Activated CD8-positive, alpha-beta memory T cell treated with anti-CD3 and anti-CD28 coated beads for 48 hours (primary cell): Measurements from ENCODE around the gene GALNS.
A peak's percentile ranks its signal among the peaks of the same experiment; 100 is the strongest.

Source experiments
- DNase-seq, 3 experiments: peaks; one replicate each; pipeline ENCODE4 v3.0.0-alpha.2; 2020; ENCODE audit warnings: low read depth in 2 of 3, low spot score in 2 of 3

Gene GALNS

DNA sequence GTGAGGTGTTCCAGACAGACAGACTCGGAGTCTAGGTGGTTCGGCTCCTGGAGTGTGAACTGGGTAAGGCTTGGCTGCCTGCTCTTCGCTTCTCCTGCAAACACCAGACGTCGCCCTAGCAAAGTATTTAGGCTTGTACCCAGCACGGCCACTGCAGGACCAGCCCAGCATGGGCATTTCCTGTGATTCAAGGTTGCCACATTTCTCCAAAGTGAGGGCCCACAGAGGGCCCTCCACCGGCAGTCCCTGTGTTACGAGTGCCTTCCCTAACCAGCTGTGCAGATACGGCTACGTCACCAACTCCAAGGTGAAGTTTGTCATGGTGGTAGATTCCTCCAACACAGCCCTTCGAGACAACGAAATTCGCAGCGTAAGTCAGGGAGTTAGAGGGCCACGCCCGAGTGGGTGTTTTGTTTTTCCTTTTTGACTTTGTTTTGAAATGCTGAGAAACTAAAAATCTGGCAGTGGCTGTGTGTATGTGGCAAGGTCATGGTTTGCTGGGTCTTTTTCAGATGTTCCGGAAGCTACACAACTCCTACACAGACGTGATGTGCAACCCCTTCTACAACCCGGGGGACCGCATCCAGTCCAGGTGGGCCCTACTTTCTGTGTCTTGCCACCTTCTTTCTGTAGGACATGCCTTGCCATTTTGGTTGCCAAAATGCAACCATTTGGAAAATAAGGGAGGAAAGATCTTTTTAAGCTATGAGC lies 2.8 kb upstream of the GALNS start:
- no peak for DNase-seq

GRCh38 chr16:88857728-88858339 lies 1.1 kb upstream of the GALNS start:
- DNase-seq = peak; percentile 38 to 52 (median 44)

- DNase-seq = no peak
Observed at GRCh38 chr16:88856122-88856827, 472 bp downstream of the GALNS start.

- DNase-seq = no peak
Observed at GRCh38 chr16:88855736-88856121, 1.0 kb downstream of the GALNS start.

DNA sequence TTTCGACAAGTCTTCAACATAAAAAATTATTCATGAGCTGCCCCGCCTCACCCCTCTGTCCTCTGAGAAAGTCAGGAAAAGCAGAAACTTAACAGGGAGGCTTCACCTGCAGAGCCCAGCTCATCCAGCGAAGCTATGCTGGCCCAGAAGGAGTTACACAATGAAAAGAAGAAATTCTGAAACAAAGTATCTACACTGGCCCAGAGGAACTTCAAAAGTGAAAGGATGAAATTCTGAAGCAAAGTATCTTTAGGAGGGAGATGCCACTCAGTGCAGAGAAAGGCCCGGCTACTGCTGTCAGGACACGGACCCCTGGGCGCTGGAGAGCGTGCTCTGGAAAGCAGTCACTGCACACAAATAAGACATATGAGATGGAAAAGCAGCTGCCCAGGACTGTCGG lies 1.6 kb downstream of the GALNS start:
- no peak for DNase-seq

GRCh38 chr16:88854306-88855111 lies 2.2 kb downstream of the GALNS start:
- DNase-seq = no peak

- no peak for DNase-seq
Observed at GRCh38 chr16:88853325-88853941, 3.3 kb downstream of the GALNS start.

GRCh38 chr16:88851616-88852015 lies 5.1 kb downstream of the GALNS start:
- DNase-seq = no peak

DNA sequence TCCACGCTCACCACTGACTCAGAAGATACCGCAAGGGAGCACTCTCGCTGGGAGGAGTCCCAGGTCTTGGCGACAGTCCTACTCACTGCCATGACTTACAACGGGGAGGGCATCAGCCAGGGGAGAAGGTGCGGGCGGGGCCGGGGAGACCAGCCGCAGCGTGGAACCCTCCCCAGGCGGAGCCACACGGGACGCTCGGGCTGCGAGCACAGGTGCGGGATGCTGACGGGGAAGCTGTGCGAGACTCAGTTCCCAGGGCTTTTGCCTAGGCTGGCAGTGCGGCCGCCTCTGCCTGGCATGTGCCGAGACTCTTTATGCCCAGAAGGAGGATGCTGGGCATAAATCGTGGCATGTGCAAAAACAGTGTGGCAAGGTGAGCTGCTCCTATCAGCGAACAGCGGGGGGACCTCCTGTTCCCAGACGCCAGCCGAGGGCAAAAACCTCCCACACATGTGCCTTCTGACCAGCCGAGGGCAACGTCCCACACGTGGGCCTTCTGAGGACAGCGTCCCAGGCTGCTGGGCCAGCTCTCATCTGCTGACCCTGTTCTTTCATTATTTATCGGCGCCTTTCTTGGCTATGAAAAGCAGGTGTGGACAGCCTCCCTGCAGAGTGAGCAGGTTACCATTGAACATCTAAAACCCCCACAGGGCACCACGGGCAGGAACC lies 6.1 kb downstream of the GALNS start:
- DNase-seq = no peak

DNA sequence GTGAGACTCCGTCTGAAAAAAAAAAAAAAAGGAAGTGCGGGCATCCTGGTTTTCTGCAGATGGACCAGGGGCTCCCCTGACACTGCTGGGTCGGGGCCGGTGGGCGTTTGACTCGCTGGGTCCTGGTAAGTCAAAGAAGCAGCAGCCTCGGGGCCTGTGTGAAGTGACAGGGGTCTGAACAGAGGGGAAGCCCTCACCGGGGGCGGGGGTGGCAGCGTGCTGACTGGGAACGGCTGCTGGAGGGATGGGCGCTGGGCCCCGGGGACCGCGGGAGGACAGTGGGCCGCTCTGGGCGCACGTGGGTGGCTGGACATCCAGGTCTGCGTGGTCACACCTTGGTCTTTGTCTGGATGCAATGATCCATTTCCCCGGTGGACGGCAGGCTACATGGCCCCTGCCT lies 8.2 kb downstream of the GALNS start:
- DNase-seq = no peak

DNA sequence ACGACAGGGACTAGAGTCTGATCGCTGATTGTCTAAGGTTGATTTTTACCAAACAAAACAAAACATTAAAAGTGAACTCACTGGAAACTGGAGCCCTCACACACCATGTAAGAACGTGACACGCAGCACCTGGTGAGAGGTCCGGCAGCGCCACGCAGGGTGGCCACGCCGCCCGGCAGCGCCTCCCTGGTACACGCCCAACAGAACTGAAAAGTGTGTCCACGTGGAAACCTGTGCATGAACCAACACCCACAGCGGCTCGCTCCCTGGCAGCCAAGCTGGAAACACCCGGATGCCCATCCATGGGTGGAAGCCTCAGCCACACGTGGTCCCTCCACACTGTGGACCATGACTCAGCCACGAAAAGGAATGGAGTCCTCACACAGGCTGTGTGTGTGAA lies 9.1 kb downstream of the GALNS start:
- DNase-seq = no peak

- no peak for DNase-seq
Observed at GRCh38 chr16:88846088-88846487, 10.7 kb downstream of the GALNS start.

DNA sequence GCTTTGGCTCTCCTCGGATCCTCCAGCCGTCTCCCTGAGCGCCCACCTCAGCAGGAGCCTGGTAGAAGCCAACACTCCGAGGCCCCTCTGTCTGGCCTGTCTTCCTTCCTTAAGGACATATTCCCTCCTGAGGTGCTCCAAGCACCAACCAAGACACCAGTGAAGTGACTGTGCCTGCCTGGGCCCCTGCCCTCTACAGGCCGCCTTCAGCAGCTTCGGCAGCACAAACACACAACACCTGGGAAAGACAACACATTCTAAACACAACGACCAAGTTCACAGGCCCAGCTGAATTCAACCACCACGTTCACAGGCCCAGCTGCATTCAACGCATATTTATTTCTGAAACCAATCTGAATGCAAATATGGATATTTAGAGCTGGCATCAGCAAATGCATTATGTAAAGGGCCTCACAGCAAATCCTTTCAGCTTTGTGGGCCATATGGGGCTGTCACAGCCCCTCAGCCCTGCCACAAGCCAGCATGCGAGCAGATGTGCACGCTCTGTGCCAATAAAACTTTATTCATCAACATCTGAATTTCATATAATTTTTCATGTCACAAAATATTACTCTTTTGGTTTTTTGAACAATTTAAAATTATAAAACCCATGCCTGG lies 12.2 kb downstream of the GALNS start:
- DNase-seq = no peak

DNA sequence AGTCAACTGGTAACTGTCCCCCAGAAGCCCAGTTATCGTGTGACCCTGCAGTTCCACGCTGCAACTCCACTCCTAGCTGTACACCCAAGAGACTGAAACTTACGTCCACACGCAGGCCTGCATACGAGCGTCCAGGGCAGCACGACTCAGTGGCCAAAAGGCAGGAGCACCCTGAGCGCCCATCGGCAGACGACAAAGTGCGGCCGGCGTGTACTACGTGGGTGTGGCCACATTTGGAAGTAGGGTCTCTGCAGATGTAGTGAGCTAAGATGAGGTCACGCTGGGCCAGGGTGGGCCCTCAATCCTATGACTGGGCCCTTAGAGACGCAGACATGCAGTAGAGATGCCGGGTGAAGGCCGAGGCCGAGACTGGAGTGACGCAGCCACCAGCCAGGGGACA lies 13.5 kb downstream of the GALNS start:
- no peak for DNase-seq

DNA sequence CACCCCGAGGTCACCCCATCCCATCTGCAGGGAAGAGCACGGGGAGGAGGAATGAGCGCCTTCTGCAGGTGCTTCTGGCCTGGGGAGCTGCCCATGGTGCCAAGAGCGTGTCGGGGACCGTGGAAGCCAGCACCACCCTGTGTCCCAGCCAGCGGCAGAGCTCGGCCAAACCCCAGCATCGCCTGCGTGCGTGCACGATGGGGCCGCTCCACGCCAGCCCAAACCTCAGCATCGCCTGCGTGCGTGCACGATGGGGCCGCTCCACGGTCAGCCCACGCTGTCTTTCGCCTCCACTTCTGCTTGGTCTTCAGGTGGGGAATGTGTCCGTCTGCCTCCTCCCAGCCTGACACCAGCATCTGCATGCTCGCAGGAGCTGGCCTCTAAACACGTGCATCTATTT lies 13.9 kb downstream of the GALNS start:
- DNase-seq = no peak

GRCh38 chr16:88842308-88842756 lies 14.4 kb downstream of the GALNS start:
- no peak for DNase-seq

DNA sequence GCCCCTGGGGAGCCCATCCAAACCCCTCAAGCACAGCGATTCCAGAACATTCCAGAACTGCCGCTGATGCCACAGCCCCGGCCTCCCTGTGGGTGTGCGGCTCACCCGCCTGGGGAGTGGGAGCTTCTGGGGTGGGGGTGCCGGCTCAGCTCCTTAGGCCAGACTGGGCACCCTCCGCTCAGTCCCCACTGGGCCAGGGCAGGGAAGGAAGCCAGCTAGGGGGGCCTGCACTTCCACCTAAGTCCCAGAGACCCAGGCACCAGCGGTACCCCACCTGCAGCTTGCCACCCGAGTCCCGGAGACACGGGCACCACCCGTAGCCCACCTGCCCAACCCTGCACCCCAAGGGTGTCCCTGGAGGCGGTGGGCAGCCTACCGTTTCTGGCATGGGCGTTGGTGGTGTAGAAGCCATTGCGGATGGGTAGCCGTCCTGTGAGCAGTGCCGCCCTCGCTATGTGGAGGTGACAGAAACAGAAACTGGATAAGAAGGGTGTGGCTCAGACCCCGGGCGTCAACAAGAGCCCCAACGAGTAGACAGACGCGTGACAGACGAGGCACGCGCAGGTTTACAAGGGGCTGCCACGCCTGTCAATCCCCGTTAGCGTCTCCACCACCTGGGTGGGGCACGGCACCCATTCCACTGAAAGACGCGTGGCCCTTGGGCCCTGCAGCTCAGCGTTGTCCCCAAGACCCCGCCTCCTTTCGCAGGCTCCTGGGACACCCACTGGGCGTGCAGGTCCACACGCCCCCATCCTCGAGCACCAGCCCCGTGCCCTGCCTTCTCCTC lies 15.0 kb downstream of the GALNS start:
- DNase-seq = no peak

- DNase-seq = no peak
Observed at GRCh38 chr16:88840600-88841215, 16.0 kb downstream of the GALNS start.
